Stimulated activated CD8-positive, alpha-beta memory T cell treated with anti-CD3 and anti-CD28 coated beads, Interleukin-7, amount 100 ng/mL, for 48 hours (primary cell): ENCODE data around the gene GKN2.
"Not testable (repeated sequence)": the region's sequence is repeated elsewhere in the genome, so short reads cannot be mapped to it uniquely, and the experiment has no call there.

ENCODE experiments used
- DNase-seq, 2 donors: peaks; one replicate each; pipeline ENCODE4 v3.0.0-alpha.2; 2020; ENCODE audit warnings: low read depth in 1 of 2; ENCODE audit errors: extremely low read depth in 1 of 2

Gene GKN2

DNA sequence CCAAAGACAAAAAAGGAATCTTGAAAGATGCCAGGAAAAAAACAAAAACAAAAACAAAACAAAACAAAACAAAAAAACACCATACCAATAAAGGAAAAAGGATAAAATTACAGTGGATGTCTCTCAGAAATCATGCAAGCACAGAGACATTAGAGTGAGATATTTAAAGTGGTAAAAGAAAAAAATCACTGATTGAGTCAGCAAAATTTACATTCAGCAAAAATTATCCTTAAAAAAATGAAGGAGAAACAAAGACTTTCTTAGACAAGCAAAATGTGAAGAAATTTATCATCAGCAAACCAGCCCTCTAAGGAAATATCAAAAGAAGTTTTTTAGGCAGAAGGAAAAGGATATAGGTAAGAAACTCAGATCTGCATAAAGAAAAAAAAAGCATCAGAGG is 11.6 kb upstream of the GKN2 start:
- DNase-seq = no peak

DNA sequence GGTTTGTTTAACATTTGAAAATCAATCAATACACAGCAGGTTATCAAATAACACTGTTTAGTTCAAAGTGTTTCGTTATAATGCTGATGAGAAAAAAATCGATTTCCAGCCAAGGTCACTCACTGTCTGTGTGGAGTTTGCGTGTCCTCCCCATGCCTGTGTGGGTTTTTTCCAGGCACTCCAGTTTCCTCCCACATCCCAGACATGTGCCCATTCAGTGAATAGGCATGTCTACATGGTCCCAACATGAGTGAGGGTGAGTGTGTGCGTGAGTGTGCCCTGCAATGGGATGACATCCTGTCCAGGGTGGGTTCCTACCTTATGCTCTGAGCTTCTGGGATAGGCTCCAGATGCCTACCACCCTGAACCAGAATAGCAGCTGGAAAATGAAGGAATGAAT is 8.7 kb upstream of the GKN2 start:
- DNase-seq = no peak

DNA sequence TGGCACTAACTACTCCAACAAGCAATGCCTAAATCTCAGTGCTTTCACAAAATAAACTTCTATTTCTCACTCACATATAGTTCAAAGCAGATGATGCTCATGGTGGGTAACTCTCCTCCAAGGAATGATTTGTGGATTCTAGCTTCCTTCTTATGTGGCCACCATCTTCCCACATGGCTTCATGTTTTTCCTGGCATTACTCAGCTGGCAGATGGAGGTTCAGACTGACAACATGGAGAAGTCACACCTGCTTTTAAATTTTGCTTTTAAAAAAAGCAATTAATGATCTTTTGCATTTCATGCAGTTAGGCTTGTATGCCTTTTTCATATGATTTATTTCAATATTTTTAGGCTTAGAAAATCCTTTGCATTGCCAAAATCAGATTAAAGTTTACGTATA is 6.3 kb upstream of the GKN2 start:
- no peak for DNase-seq

DNA sequence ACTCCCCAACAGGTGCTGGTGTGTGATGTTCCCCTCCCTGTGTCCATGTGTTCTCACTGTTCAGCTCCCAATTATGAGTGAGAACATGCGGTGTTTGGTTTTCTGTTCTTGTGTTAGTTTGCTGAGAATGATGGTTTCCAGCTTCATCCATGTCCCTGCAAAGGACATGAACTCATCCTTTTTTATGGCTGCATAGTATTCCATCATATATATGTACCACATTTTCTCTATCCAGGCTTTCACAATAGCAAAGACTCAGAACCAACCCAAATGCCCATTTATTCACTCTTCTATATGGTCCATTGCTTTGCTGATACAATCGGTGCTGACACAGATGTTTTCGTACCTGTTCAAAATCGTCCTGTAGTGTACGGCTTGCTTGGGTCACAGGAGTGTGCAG is 2.7 kb upstream of the GKN2 start:
- DNase-seq = not testable (repeated sequence)

DNA sequence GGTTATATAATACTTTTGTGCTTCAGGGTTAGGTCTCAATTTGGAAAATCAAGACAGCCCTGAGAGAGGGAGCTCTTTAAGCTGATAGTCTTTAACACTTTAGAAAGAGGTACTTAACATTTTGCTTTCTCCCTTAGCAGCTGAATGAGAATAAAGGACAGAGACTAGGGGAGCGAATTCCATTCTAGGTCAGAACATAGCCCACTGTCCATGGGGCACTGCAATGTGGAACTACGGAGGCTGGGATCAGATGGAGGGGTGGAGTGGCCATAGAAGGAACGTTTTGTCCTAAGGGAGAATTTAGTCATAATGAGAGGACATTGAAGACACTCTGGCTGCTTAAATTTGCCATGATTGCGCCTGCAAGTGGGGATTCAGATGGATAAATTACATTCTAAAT is 794 bp downstream of the GKN2 start:
- no peak for DNase-seq

DNA sequence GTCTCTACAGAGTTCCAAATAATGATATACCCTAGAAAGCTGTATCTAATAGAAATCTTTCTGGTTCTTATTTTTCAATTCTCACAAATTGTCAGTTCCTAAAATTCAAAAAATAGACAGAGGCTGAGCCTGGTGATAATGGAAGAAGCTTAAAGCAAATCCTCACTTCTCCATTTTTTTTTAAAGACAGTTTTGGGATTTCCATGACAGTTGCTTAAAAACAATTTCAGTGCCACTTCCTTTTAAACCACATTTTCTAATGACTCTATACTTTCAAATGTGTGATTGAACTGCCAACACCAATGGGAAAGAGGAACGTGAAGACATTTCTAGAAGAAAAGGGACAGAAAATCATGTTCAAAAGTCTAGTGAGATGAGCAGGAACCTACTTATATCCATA is 4.0 kb downstream of the GKN2 start:
- no peak for DNase-seq

DNA sequence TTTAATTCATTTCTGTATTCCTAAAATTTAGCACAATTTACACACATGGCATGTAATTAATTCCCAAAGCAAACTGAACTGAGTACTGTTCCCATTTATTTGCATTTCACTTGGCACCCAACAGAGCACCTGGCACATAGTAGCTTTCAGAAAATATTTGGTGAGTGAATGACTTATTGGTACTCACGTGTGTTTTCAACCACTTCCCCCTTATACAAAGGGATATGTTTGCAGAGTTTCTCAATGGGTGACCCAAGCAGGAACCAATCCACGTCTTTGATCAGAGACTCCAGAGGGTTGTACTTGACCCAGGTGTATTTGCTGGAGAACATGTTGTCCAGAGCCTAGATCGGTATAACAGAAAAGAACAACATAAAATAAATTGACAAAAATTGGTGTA is 6.6 kb downstream of the GKN2 start:
- DNase-seq = no peak

DNA sequence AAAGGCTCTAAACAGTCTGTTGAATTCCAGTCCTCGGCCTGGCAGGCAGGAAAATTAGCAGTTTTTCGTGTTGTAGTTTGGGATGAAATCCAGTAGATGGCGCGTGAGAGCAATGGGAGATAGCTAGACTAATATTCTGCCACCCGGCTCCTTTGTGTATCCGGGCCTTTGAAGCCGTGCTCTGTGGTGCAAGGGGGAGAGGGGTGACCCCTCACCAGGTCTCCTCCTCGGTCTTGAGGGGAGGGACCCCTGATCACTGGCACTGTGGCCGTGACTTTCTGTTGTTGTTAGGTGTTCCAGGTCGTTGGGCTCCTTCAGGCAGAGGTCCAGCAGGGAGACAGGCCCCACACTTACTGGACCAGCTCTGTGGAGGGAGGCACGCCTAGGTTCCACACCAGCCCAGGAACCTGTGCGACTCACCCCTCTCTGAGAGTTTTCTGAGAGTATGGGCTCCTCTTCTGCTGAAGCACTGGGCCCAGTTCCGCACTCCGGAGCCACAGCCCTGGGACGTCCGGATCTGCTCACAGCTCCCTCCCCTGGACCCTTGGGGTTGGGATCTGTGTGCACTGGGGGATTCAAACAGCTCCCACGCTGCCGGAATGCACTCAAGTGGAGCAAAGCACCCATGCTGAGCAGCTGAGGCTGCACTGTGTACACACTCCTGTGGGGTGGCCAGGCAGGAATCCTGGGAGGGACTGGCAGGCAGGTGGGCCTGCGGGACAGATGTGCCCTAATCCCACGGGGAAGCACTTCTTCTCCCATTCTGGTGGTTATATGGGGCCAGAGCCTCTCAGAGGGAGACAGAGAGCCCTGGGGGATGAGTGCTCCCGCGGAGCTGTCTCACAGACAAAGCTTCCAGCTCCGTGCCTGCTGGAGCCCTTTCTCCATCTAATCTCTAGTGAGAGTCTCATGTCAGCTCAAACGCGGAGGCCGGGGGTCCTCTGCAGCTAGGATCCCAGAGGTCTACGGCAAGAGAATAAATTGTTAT is 8.8 kb downstream of the GKN2 start:
- peak in 1 of 2 donors; percentile 15 for DNase-seq

DNA sequence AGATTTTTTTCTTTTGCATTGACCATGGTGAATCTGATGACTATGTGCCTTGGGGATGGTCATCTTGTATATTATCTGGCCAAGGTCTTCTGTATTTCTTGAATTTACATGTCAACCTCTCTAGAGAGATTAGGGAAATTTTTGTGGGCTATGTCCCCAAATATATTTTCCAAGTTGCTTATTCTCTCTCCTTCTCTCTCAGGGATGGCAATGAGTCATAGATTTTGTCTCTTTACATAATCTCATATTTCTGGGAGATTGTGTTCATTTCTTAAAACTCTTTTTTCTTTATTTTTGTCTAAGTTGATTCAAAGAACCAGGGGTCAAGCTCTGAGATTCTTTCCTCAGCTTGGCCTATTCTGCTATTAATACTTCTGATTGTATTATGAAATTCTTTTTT is 9.9 kb downstream of the GKN2 start:
- DNase-seq = no peak

DNA sequence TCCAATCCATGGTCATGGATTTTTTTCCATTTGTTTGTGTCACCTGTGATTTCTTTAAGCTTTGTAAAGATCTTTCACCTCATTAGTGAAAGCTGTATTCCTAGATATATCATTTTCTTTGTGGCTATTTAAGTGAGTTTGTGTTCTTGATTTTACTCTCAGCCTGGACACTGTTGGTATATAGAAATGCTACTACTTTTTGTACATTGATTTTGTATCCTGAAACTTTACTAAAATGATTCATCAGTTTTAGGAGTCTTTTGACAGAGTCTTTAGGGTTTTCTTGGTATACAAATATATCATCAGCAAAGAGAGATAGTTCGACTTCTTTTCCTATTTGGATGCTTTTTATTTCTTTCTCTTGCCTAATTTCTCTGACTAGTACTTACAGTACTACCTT is 12.3 kb downstream of the GKN2 start:
- DNase-seq = no peak

DNA sequence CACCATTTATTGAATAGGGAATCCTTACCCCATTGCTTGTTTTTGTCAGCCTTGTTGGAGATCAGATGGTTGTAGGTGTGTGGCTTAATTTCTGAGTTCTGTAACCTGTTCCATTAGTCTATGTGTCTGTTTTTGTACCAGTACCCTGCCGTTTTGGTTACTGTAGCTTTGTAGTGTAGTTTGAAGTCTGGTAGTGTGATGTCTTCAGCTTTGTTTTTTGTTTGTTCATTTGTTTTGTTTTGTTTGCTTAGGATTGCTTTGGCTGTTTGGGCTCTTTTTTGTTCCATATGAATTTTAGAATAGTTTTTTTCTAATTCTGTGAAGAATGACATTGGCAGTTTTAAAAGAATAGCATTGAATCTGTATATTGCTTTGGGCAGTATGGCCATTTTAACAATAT is 12.7 kb downstream of the GKN2 start:
- DNase-seq = no peak

DNA sequence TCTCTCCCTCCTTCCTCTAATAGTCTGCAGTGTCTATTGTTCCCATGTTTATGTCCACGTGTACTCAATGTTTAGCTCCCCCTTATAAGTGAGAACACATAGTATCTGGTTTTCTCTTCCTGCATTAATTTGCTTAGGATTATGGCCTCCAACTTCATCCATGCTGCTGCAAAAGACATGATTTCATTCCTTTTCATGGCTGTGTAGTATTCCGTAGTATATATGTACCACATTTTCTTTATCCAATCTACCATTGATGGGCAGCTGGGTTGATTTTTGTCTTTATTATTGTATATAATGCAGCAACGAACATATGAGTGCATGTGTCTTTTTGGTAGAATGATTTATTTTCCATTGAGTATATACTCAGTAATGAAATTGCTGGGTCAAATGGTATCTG is 13.8 kb downstream of the GKN2 start:
- DNase-seq = no peak

DNA sequence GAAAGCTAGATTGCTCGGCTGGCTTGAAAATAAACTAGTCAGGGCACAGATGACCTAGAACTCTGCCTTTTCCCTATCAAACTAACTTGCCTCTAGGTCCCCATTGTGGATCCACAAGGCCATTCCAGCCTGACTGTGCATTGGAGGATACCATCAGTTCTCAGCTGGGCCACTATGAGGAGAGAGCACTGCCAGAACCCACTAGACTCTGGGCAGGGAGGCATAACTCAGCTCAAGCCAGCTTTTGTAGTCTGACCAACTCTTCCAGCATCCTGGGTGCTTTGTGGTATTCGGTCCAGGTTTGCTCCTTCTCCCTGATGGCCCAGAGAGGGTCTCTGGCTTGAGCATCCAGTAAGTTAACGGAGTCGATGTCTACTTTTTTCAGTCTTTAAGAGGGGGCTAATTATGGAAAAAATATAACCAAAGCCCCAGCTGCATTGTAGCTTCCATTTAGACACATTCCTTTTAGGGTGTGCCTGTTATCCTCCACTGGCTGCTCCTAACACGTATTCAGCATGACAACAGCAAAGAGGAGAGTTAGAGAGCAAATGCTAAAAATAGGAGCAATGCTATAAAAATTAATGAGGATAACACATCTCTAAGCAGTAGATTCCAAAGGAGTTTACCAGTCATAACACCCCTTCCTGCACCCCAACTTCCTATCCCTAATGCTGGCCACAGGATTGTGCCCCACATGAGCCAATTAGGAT is 15.2 kb downstream of the GKN2 start:
- DNase-seq = no peak

DNA sequence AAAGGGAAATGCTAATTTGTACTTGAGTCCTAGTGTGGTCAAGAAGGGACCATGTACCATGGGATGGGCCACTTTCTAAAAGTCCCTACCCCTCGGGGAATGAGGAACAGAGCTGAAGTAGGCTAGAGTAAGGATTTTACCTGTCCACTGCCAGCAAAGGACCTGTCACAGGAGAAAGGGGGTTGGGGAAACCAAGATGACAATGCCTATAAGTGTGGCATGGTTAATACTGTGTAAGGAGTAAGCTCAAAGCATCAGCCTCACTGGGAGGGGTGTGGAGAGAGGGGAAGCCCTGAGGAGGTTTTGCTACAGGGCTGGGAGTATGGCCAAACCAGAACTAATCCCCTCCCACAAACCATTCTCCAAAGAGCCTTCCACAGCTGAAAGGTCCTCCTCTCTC is 15.8 kb downstream of the GKN2 start:
- no peak for DNase-seq

DNA sequence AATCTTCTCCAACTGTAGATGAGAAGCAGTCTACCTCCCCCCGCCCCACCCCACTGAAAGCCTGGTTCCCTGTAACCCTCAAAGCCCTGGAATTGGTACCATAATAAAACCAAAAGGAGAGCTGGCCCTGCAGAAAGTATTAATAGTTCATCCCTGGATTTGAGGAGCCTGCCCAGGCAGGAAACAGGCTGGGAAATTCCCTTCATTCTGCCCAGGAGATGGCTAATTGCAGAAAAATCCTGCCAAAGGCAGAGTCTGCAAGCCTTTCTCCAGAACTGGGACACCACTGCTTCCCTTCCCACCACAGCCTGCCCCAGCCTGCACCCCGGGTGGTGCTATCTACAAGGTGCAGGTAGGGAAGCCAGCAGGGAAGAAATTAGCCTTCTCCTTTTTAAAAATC is 16.3 kb downstream of the GKN2 start:
- DNase-seq = no peak

DNA sequence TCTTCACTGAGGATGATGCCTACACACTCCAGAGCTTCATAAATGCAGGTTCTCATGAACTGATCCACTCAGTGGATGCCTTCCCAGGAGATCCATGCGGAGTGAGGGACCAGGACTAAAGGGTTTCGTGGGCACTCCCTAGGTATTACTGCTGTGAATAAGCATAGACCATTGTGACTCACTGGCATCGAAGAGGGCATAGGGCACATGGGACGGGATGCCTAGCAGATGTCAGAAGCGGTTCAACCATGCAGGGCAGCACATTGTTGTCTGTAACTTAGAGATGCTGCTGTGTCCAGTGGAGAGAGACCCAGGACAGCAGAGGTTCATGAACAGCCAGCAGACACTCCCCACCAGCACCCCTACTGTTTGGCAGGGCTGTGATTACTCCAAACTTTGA is 17.2 kb downstream of the GKN2 start:
- DNase-seq = no peak

DNA sequence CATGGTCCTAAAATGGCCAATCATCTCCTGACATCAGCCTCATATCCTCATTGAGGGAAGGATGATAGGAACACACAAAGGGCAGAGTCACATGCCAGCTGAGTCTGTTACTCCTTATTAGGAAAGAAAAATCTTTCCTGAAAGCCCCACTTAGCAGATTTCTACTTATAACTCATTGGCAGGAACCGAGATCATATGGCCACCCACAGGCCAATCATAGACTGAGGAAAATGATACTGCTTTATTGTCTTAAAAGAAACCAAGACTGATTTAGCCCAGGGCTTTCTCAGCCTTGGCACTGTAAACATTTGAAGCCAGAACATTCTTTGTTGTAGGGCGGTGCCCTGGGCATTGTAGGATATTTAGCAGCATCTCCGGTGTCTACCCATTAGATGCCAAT is 18.7 kb downstream of the GKN2 start:
- no peak for DNase-seq

DNA sequence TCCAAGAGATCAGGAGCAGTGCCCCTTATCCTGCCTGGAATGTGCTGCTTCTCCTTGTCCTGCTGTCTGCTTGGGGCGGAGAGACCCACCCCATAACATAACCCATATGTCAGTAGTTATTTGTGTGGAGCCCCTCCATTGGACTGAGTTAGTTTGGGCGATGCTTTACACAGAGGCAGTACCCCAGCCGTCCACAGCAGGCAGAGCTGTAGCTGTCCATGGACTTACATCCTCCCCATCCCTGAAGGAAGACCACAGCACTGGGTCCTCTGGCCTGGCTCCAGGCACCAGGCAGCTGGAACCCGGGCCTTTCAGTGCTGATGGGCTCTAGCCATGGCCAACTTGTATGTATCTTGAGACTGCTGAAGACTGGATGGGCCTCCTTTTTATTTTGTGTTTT is 20.3 kb downstream of the GKN2 start:
- no peak for DNase-seq

DNA sequence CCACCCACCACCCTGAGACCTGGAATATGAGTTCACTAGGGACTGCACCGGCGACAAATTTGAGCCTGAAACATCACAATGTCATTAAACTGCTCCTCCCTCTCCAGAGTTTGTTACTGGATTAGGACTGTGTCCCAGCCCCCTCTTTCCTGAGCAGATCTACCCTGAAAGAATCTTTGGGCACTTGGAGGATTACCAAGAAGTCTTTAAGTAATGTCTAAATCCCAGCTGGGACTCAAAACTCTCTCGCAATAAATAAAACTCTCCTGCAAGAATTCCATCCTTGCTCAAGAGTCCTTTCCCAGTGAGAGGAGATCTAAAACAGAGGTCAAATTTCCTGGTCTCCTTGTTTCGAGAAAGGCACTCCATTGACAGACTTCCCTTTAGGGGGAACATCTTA is 20.9 kb downstream of the GKN2 start:
- DNase-seq = no peak

DNA sequence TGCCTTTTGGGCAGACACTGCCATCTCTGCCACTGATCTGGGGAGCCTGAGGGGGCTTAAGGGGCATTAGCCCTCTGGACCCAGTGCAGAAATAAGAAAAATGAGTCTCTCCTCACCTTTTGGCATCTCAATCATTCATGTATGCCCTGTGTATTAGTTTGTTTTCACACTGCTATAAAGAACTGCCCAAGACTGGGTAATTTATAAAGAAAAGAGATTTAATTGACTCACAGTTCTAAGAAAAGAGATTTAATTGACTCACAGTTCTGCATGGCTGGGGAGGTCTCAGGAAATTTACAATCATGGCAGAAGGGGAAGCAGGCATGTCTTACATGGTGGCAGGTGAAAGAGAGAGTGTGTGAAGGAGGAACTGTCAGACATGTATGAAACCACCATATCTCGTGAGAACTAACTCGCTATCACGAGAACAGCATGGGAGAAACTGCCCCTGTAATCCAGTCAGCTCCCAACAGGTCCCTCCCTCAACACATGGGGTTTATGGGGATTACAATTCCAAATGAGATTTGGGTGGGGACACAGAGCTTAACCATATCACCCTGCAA is 21.5 kb downstream of the GKN2 start:
- DNase-seq = no peak

DNA sequence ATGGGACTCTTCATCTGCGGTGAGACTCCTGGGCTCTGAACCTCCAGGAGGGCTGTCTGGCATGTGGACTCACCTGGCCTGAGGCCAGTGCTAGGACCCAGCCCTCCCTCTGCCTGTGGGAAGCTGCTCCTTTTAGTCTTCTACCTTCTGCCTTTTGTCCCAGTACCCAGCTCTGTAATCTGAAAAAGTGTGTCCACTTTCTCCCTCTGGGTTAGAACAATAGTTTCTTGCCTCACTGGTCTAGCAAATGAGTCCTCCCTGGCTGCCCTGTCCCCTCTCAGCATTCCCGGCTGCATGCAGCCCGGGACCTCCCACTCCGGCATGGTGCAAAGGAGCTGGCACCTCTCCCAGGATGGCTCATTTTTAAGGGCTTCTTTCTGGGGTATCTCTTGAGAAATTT is 25.9 kb downstream of the GKN2 start:
- no peak for DNase-seq

DNA sequence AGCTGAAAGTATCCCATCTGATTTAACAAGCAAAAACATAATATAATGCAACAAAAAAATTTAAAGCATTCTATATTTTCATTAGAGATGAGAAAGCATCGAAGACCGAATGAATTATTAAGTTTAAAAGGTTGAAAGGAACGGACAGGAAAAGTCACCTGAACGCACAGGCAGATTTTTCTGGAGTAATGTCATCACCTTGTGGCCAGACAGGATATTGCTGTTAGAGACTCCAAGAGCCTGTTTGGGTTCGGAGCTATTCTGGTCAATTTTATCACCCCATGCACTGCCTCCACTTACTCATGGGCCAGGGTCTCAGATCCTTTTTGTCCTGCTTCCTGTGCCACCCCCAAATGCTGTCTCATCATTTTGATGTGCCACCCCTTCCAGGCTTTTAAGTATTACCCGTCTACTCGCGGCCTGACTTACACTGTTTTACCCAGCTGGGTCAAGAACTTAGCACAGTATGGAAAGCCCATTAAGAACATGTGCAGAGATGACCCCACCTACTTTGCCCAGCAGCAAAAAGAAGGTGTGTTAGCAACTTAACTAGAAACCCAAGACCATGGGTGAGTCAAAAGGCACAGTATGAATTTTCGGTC is 27.3 kb downstream of the GKN2 start:
- no peak for DNase-seq
